ENCODE measurements around the gene SLC66A3.
A peak's percentile ranks its signal among the peaks of the same experiment; 100 is the strongest.

The SLC66A3 gene

DNA sequence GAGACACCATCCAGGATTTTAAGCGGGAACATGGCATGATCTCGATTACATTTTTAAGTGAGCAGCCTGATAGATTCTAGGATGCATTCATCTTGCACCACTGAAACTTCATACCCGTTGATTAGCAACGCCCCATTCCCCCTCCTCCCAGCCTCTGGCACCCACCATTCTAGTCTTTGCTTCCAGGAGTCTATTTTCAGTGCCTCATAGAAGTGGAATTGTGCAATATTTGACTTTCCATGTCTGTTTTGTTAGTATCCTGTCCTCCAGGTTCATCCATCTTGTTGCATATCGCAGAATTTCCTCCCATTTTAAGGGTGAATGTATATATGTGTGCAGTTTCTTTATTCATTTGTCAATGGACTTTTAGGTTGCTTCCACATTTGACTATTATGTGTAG, 20.9 kb upstream of the SLC66A3 start:
- DNase-seq (ENCODE audit: low read depth in 3 of 3), result no peak

DNA sequence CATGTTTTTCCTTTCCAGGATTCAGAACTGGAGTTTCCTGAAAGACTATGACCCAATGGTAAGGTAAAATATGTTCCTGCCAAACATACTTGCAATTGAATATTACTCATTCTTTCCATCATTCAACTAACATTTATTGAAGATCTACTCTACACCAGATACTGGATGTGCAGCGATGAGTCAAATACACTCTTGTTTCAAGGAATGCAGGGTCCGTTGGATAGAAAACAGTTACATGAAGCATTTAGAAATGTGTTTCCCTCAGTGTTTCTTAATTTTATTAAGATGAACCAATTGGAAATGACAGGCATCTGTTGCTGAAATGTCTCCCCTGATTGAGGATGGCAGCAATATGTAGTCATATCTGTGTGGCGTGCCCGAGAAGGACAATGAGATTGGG, 14.8 kb upstream of the SLC66A3 start:
- no peak for DNase-seq (ENCODE audit: low read depth in 3 of 3)

DNA sequence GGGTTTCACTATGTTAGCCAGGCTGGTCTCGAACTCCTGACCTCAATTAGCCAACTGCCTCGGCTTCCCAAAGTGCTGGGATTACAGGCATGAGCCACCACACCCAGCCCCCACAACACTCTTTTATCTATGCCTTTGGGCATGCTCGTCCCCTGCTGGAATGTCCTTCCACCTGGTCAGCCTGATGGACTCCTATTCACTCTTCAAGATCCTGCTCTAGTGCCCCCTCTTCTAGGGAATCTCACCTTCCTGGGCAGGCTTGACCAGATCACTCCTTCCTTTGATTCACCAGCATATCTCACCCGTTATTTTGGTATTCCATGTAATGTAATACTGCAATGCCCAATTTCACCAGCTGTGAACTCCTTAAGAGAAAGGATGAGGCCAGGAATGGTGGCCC, 13.9 kb upstream of the SLC66A3 start:
- DNase-seq (ENCODE audit: low read depth in 3 of 3), result no peak

- no peak for DNase-seq (ENCODE audit: low read depth in 3 of 3)
Measured at GRCh38 chr2:11142330-11142729, 12.9 kb upstream of the SLC66A3 start.

GRCh38 chr2:11142987-11143386, 12.3 kb upstream of the SLC66A3 start:
- DNase-seq (ENCODE audit: low read depth in 3 of 3), result no peak

DNA sequence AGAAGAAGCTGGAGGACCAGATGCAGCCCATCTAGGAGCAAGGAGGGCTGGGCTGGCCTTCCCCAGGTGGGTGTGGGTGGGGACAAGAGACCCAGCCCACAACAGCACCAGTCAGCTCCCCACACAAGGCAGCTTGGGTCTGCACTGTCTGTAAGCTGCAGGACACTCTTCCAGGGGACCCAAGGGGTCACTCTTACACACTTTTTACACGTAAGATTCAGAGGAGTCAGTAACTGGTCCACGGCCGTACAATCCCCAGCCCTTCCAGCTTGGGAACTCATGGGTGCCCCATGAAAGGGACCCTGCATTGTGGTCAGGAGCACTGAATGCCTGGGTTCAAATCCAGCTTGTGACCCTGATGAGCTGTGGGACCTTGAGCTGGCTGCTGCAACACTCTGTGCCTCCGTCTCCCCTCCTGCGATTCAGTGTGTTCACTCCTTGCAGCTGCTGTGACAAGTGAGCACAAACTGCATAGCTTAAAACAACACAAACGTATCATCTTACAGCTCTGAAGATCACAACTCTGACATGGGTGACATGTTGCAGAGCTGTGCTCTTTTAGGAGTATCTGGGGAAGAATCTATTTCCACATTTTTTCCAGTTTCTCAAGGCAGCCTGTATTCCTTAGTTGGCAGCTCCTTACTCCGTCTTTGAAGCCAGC, 11.1 kb upstream of the SLC66A3 start:
- DNase-seq (ENCODE audit: low read depth in 3 of 3), result no peak

GRCh38 chr2:11144738-11145079, 10.6 kb upstream of the SLC66A3 start:
- no peak for DNase-seq (ENCODE audit: low read depth in 3 of 3)

- no peak for DNase-seq (ENCODE audit: low read depth in 3 of 3)
Measured at GRCh38 chr2:11145350-11145749, 9.9 kb upstream of the SLC66A3 start.

DNA sequence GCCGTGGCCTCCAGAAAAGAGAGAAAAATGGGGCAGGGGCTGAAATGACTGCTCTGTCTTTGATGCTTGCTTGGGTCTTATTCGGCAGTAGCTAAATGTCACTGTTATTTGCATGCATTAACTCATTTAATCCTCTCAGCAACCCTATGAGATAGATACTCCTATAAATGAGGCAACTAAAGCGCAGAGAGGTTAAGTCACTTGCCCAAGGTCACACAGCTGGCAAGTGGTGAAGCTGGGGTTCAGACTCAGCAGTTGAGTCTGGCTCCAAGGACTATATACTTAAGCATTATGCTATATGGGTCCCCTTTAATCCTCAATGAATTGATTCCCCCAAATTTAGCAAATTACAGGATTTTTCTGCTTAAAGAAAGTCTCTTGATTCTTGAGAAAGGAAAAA, 9.2 kb upstream of the SLC66A3 start:
- DNase-seq (ENCODE audit: low read depth in 3 of 3), result no peak

DNA sequence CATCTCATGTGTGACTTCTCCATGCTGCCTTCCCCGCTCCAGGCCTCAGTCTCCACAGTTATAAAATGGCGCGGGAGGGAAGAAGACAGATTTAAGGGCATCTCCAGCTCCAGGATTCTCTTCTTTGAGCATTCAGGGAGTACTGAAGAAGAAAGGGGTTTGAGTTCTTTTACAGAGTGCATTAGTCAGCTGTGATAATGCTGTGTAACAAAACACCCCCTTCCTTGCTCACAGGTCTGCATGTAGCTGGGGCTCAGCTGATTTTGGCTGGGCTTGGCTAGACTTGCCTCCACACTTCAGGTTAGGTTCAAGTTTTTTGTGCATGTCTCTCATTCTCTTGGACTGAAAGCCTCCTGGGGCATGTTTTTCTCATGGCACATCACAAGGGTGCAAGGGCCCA, 8.0 kb upstream of the SLC66A3 start:
- DNase-seq (ENCODE audit: low read depth in 3 of 3), result no peak

DNA sequence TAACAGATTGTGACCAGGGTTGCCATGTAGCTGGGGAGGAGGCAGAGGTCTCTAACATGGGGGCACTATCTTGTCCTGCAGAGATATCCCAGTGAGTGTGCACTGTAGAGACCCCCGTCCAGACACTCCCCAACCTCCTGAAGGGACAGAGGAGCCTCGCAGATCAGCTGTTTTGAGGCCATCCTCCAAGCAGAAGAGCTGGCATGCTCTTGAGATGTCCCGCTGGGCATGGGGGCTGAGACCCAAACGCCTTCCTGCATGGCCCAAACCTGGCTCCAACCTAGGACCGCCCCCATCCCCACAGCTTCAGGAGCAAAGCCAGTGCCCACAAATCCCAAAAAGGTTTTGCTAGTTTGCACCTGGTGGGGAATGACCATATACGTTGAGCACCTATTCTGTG, 2.7 kb upstream of the SLC66A3 start:
- DNase-seq (ENCODE audit: low read depth in 3 of 3), result no peak

GRCh38 chr2:11154016-11154922, 998 bp upstream of the SLC66A3 start:
- DNase-seq (ENCODE audit: low read depth in 3 of 3), result no peak

DNA sequence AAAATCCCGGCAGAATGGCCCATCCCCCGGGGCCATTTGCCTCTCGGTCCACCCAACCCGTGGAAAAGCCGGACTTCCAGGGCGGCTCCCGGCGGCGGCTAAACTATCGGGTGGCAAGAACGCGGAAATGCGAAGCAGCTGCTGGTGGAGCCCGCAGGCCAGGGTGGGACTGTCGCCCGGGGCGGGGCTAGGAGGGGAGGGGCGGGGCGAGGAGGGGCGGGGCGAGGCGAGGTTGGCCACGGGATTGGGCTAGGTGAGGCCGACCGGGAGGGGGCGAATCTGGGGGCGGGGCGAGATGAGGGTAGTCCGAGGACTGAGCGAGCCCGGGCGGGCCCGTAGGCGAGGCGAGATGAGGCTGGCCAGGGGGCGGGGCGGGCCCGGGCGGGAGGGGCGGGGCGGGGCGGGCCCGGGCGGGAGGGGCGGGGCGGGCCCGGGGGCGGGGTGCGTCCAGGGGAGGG, 315 bp upstream of the SLC66A3 start:
- DNase-seq (ENCODE audit: low read depth in 3 of 3), result peak; percentile 95 to 99 (median 98)

- DNase-seq (ENCODE audit: low read depth in 3 of 3), result no peak
Measured at GRCh38 chr2:11156396-11157075, 1.3 kb downstream of the SLC66A3 start.

GRCh38 chr2:11157296-11157695, 2.0 kb downstream of the SLC66A3 start:
- no peak for DNase-seq (ENCODE audit: low read depth in 3 of 3)

- no peak for DNase-seq (ENCODE audit: low read depth in 3 of 3)
Measured at GRCh38 chr2:11157731-11158130, 2.5 kb downstream of the SLC66A3 start.

DNA sequence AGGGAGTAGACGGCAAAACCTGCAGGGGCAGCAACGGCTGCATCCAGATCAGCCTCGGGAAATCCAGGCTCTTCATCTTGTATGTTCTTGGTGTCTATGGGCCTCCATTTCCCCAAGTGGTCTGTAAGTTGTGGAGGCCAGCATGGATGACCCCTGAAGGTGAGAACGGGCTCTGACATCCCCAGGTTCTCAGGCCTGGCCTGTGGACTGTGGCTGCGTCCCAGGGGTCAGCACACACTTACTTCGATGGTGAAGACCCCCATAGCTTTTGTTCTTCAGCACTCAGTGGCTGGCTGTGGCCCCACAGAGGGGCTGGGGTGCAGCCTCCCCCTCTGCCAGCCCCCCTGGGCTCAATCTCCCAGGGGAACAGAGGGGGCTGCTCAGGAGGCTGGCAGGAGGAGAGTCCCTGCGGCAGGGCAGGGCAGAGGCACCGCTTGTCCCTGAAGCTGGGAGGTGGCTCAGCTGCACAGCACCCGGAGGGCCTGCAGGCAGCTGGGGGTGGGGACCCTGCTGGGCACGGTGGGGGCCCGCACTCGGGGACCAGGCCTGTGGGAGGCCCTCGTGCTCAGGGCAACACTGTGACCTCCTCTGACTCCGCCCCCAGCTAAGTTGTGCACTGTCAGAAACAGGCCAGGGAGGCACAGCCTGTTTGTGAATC, 3.8 kb downstream of the SLC66A3 start:
- no peak for DNase-seq (ENCODE audit: low read depth in 3 of 3)

DNA sequence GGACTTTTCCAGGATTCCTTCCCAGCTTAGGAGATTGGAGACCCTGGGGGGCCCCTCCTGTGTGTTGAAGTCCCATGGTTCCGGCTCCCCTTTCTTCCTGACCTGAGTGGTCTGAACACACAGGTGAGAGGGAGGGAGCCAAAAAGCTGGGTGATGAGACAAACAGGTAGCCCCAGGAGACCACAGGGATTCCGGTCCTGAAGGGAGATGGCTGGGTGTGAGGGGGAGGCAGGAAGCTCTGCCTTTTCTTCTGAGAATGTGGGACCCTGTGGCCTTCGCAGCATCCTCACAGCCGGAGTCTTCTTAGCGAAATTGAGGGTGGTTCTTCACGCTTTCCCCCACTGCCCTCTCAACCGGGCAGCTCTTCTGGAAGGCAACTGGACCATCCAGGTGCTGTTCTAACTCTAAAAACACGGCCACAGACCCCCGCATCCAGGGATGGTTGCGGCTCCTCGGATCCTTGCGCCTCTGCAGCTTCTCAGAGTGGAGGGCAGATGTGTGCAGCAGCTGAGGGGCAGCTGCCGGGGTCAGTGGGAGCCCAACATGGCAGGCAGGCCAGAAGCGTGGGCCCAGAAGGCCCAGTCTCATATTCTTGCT, 4.4 kb downstream of the SLC66A3 start:
- DNase-seq (ENCODE audit: low read depth in 3 of 3), result no peak

DNA sequence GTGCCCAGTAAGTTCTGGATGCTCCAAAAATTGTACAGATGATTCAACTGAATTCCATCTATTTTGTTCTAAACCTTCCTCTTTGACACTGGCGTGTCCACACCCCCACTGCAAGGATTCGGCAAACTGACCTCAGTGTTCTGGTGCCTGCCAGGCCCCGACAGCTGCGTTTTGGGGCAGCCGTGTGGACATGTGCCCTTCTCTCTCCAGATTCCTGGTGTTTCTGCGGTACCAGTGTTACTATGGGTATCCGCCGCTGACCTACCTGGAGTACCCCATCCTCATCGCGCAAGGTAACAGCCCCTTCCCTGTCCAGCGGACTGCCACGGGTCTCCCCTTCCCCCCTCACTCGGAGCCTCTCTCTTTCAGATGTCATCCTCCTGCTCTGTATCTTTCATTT, 5.0 kb downstream of the SLC66A3 start:
- DNase-seq (ENCODE audit: low read depth in 3 of 3), result no peak

DNA sequence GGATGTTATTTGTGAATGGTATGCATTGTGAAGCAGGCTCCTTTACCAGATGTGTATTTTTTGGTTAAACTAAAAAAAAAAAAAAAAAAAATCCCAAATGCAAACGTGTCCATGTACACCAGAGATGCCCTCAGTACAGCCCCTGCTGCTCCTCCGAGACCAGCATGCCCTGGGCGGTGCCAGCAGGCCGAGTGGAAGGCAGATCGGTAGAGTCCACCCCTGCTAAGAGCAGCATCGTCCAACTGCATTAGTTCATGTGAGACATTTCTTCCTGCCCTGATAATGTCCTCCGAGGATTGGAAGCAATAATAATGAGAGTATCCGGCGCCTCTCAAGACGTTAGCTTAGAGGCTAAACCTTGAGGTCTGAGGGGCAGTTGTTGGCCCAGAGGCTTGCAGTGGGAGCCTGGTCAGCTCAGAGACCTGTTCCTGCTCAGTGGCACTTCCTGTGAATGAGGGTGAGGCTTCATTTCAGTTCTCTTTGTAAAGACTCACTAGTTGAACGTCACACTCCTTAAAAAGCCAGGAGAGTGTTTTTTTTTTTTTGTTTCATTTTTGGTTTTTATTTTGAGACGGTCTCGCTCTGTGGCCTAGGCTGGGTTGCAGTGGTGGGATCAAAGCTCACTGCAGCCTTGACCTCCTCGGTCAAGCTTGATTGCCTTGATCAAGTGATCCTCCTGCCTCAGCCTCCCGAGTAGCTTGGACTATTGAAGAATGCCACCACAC, 5.6 kb downstream of the SLC66A3 start:
- no peak for DNase-seq (ENCODE audit: low read depth in 3 of 3)

- no peak for DNase-seq (ENCODE audit: low read depth in 3 of 3)
Measured at GRCh38 chr2:11161747-11162146, 6.5 kb downstream of the SLC66A3 start.

Data from stimulated activated CD4-positive, alpha-beta T cell treated with anti-CD3 and anti-CD28 coated beads, TNF-alpha, amount 100 ng/mL, for 24 hours (primary cell).